GM12801 (cell line): Measurements from ENCODE around the gene PLA1A.

Experiments
- CTCF ChIP-seq: IDR thresholded peaks from one replicate; pipeline ENCODE4 v1.5.1; 2011; ENCODE audit warnings: control low read depth; ENCODE audit not compliant: insufficient read length; ENCODE audit errors: extremely low read depth

PLA1A gene, protein sequence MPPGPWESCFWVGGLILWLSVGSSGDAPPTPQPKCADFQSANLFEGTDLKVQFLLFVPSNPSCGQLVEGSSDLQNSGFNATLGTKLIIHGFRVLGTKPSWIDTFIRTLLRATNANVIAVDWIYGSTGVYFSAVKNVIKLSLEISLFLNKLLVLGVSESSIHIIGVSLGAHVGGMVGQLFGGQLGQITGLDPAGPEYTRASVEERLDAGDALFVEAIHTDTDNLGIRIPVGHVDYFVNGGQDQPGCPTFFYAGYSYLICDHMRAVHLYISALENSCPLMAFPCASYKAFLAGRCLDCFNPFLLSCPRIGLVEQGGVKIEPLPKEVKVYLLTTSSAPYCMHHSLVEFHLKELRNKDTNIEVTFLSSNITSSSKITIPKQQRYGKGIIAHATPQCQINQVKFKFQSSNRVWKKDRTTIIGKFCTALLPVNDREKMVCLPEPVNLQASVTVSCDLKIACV

DNA sequence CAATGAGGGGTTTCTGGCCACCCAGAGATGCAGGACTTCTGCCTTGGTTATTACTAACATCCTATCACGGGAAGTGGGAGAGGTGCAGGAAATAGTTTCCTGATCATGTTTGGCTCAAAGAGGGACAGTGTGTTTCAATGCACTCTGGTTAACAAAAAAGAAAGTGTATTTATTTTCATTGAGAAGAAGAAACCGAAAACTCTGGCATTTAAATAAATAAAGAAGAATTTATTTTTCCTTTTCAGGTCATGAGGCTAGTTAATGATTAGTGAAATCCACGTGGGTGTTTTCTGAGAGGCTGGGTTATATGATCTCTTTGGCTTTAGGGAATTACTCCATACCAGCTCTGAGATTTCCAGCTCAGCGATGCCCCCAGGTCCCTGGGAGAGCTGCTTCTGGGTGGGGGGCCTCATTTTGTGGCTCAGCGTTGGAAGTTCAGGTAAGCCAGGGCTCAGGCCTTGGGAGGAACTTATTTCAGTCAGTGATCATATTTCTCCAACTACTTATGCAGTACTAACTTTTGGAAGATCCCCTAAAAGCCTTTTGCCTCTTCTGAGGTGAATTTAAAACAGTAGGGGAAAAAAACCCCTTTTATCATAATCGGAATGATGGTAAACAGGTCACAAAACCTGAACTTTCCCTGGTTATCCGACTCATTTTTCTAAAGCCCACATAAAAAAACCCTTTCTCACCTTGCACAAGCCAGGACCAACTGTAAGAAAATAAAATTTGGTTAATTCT, at the start of gene PLA1A:
Gene PLA1A (plus strand): TSS at position 338 of the 741 bp plus-strand sequence. CDS start 29 bp downstream, at position 367.
- no peak for TF ChIP-seq CTCF

GRCh38 chr3:119548341-119548740, 49.3 kb upstream of the PLA1A start:
- no peak for TF ChIP-seq CTCF

DNA sequence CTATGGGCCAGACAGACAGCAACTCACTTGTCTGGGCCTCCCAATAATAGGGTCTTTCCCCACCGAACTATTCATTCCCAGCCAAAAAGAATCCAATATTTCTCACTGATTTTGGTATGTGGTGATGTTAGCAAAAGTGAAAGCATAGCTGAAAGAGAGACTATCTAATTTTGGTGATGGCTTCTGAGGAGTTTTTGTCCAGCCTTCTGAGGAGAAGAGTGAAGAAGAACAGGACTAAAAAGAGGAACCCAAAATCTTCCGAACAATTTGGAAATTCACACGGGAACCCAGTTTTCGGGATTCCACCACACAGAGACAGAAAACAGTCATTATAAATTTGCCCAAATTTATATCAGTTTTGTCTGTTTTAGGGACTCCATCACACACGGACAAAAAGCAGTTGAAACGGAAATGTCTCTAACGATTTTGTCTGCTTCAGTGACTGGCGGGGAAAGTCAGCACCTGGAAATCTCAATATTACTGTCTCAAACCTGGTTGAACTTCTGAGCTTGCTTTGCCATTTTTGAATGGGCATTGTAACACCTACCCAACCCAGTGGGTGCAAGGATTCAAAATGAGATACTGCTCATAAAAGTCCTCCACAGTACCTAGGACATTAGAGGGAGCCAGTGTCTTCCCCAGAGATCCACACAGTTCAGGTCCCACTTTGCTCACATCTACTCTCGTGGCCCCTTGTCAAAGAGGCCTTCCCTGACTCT, 47.3 kb upstream of the PLA1A start:
- no peak for TF ChIP-seq CTCF

DNA sequence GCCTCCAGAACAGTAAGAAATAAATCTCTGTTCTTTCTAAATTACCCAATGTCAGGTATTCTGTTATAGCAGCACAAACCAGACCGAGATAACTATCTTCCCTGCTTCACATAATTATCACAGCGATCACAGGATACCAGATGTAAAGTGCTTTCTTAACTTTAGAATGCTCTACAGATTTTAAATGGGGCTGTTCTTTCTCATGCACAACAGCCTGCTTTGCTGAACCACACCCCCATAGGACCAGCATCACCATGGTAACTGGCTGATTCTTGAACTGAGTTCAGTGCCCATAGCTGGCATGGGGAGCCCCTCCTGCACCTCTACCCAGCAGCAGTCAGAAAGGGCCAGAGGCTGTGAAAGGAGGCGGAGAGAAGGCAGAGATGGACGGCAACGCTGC, 46.1 kb upstream of the PLA1A start:
- no peak for TF ChIP-seq CTCF

- no peak for TF ChIP-seq CTCF
Observed at GRCh38 chr3:119553823-119554415, 43.8 kb upstream of the PLA1A start.

GRCh38 chr3:119555309-119555735, 42.4 kb upstream of the PLA1A start:
- TF ChIP-seq CTCF, result no peak

GRCh38 chr3:119555929-119556328, 41.8 kb upstream of the PLA1A start:
- no peak for TF ChIP-seq CTCF
